Right lobe of liver (tissue), 4 donors: ENCODE data around the gene POR.

Source experiments
- CTCF ChIP-seq, 4 donors: fragments of 200-600 bp in 3 of 4; fragments of 450-650 bp in 1 of 4; IDR thresholded peaks; one replicate each; pipeline versions ENCODE4 v1.5.1 to v1.8.0; 2016 to 2022; ENCODE audit warnings: antibody characterized with exemption in 4 of 4, mild to moderate bottlenecking in 2 of 4
- POLR2A ChIP-seq: fragments of 450-650 bp; IDR thresholded peaks from one replicate; pipeline ENCODE4 v1.6.1; 2017; ENCODE audit warnings: antibody characterized with exemption, mild to moderate bottlenecking
- donor health status: DM: no; HTN: no; CAD: no.
- donor health status: DM: no; HTN: no; CAD: no.
- donor health status: DM: no; HTN: yes; CAD: no.

DNA sequence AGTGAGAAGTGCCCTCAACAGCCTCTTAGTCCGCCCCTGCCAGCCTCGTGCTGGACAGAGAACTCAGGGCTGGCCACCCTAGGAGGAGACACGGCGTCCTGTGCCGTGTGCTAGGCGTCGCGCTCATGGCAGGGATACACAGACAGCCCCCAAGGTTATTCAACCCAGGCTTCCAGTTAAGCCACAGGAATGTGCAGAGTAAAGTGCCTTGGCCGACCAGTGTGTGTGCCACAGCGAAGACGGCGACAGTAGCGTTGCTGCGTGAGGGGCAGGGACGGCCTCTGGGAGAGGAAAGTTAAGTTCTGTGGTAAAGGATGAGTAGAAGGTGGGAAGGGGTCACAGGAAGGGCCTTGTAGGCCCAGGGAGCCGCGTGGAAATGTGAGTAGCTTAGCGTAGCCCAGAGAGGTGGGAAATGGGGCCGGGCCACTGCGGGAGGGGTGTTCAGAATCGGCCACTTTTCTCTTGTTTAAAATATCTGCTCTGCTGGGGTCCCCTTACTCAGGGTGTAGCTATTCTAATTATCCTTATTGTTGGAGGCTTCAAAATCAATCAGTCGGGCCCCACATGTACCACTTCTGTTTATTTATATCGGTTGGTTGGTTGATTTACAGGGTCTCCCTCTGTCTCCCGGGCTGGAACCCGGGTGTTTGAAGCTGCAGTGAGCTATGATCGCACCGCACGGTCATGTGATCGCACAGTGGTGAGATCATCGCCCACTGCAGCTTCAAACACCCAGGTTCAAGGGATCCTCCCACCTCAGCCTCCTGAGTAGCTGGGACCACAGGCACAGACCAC lies 54.9 kb downstream of the POR start:
- TF ChIP-seq POLR2A (no peak), CTCF (IDR thresholded peaks at IDR 0.05) (no peak)
